K562 (cell line): ENCODE measurements around the gene TP53RK. TPM values are rescaled to one million over a fixed set of nuclear protein-coding genes. Genes with fewer than 3 reads are reported as not detected.

Experiments used
- ARID3B ChIP-seq: fragments of 250-450 bp; sonication (Bioruptor Pico); IDR thresholded peaks from 2 replicates; pipeline ENCODE4 v1.4.0; 2020; ENCODE audit warnings: borderline replicate concordance
- CTBP1 ChIP-seq: fragments of 450-650 bp; IDR thresholded peaks from 2 replicates; pipeline ENCODE4 v1.6.1; 2016; ENCODE audit warnings: borderline replicate concordance
- DACH1 ChIP-seq: fragments of 450-650 bp; IDR thresholded peaks from 2 replicates; pipeline ENCODE4 v1.6.1; 2018; ENCODE audit not compliant: partially characterized antibody
- DIDO1 ChIP-seq: fragments of 450-650 bp; IDR thresholded peaks from 2 replicates; pipeline ENCODE4 v1.6.1; 2016; ENCODE audit warnings: low read depth, missing biosample characterization, missing genetic modification characterization
- MCM2 ChIP-seq: fragments of 450-650 bp; IDR thresholded peaks from 2 replicates; pipeline ENCODE4 v1.6.1; 2017; ENCODE audit warnings: low read depth, mild to moderate bottlenecking
- MEIS2 ChIP-seq: fragments of 450-650 bp; IDR thresholded peaks from 2 replicates; pipeline ENCODE4 v1.6.1; 2014; ENCODE audit warnings: mild to moderate bottlenecking; ENCODE audit not compliant: partially characterized antibody
- MGA ChIP-seq: fragments of 450-650 bp; IDR thresholded peaks from 2 replicates; pipeline ENCODE4 v1.6.1; 2016; ENCODE audit warnings: mild to moderate bottlenecking, moderate library complexity
- RBM25 ChIP-seq: fragments of 200-400 bp; formaldehyde crosslinking; IDR thresholded peaks from 2 replicates; pipeline ENCODE4 v1.6.1; 2018; ENCODE audit warnings: low read length, low read depth, moderate library complexity; ENCODE audit not compliant: severe bottlenecking
- TFE3 ChIP-seq: fragments of 450-650 bp; formaldehyde crosslinking; IDR thresholded peaks from 2 replicates; pipeline ENCODE4 v1.4.0; 2020; ENCODE audit warnings: mild to moderate bottlenecking, mixed read lengths
- polyA plus RNA-seq, 8 experiments: library from polyadenylated mRNA; depleted of rRNA in 4 of 8; stranded (reverse) in 5 of 8; unstranded in 3 of 8; fragments of >200 nt; fragmentation: Nextera tagmentation in 2 of 8; fragmentation: Illumina TruSeq in 1 of 8; extraction: Ambion mirVana in 2 of 8; extraction: Trizol in 1 of 8; gene quantifications; 2 replicates each; pipeline versions ENCODE4 v1.2.1 to v1.2.3, GENCODE V29; 2011 to 2014; ENCODE audit warnings: inconsistent platforms in 1 of 8, missing spikeins in 1 of 8
- total RNA-seq, 7 experiments: library from RNA; depleted of rRNA in 6 of 7; stranded (reverse); fragments of >200 nt in 6 of 7; fragmentation: Illumina TruSeq in 2 of 7; extraction: Trizol in 2 of 7; gene quantifications; 2 replicates each; pipeline versions ENCODE4 v1.2.1 to v1.2.3, GENCODE V29; 2011 to 2021; ENCODE audit warnings: low replicate concordance in 1 of 7

The TP53RK gene
- total and polyA plus RNA-seq, 9 of the 15 experiments (the other 6 are each of a cell fraction or from before 2014, with no cell fraction given): 2.9 to 43.5 (median 17.2) TPM

- TF ChIP-seq MGA (no peak), ARID3B (no peak), MEIS2 (no peak), CTBP1 (no peak), RBM25 (no peak), DACH1 (no peak), MCM2 (no peak), TFE3 (CRISPR knock-in tag) (no peak), DIDO1 (tag) (no peak)
Measured at GRCh38 chr20:46671866-46672542, 17.2 kb downstream of the TP53RK start (continued).
